Muscle layer of duodenum (tissue), 2 donors: ENCODE measurements around the gene STXBP3.

Experiments used
- H3K27ac ChIP-seq: one replicate; pipeline ENCODE4 v1.7.0; 2013; ENCODE audit warnings: mild to moderate bottlenecking, low read length
- H3K27me3 ChIP-seq: one replicate; pipeline ENCODE4 v1.7.0; 2013; ENCODE audit warnings: low read depth, mild to moderate bottlenecking, control low read depth, low read length
- H3K36me3 ChIP-seq, 2 donors: one replicate each; pipeline ENCODE4 v1.7.0; 2013; ENCODE audit warnings: low read length in 2 of 2, control low read depth in 1 of 2, mild to moderate bottlenecking in 1 of 2; ENCODE audit not compliant: insufficient read depth in 2 of 2, control insufficient read depth in 1 of 2
- H3K4me1 ChIP-seq, 2 donors: one replicate each; pipeline ENCODE4 v1.7.0; 2013; ENCODE audit warnings: low read length in 2 of 2, mild to moderate bottlenecking in 2 of 2, control low read depth in 1 of 2, moderate library complexity in 1 of 2; ENCODE audit not compliant: insufficient read depth in 2 of 2, control insufficient read depth in 1 of 2
- H3K4me3 ChIP-seq, 2 donors: one replicate each; pipeline ENCODE4 v1.7.0; 2013; ENCODE audit warnings: low read length in 2 of 2, low read depth in 1 of 2, mild to moderate bottlenecking in 1 of 2
- H3K9me3 ChIP-seq, 2 donors: one replicate each; pipeline ENCODE4 v1.7.0; 2013; ENCODE audit warnings: low read length in 2 of 2, control low read depth in 1 of 2, mild to moderate bottlenecking in 1 of 2; ENCODE audit not compliant: control insufficient read depth in 1 of 2
- donor health status: healthy.

Gene STXBP3

GRCh38 chr1:108811611-108812010 lies 65.1 kb downstream of the STXBP3 start:
- H3K4me3 ChIP-seq: no peak overlapping the region
- no peaks in the 10 kb centered on the region for H3K9me3 ChIP-seq
- no peaks in the 10 kb centered on the region for H3K27me3 ChIP-seq
- H3K4me1 ChIP-seq: peaks cover 0 to 15% of the 10 kb centered on the region in 2 donors
- H3K36me3 ChIP-seq: peaks cover 11 to 24% of the 10 kb centered on the region in 2 donors
- H3K27ac ChIP-seq: no peak overlapping the region

- peaks cover 0 to 15% of the 10 kb centered on the region in 2 donors for H3K4me1 ChIP-seq
- no peaks in the 10 kb centered on the region for H3K27me3 ChIP-seq
- H3K27ac ChIP-seq: no peak overlapping the region
Observed at GRCh38 chr1:108813326-108813725, 66.9 kb downstream of the STXBP3 start.

GRCh38 chr1:108814343-108815125 lies 68.1 kb downstream of the STXBP3 start:
- H3K27ac ChIP-seq: peak overlapping the region; percentile 89
- no peaks in the 10 kb centered on the region for H3K27me3 ChIP-seq
- H3K36me3 ChIP-seq: peaks cover 0 to 10% of the 10 kb centered on the region in 2 donors
- no peaks in the 10 kb centered on the region for H3K9me3 ChIP-seq
- H3K4me3 ChIP-seq: no peak overlapping the region
- peaks cover 0 to 15% of the 10 kb centered on the region in 2 donors for H3K4me1 ChIP-seq

More at GRCh38 chr1:108813326-108813725, 66.9 kb downstream of the STXBP3 start:
- Histone ChIP-seq H3K9me3 (no peaks in the 10 kb centered on the region), H3K36me3 (peaks cover 6 to 18% of the 10 kb centered on the region in 2 donors), H3K4me3 (no peak overlapping the region)

- Histone ChIP-seq H3K36me3 (peaks cover 0 to 10% of the 10 kb centered on the region in 2 donors), H3K4me1 (peaks cover 0 to 15% of the 10 kb centered on the region in 2 donors), H3K4me3 (no peak overlapping the region), H3K27me3 (no peaks in the 10 kb centered on the region), H3K9me3 (no peaks in the 10 kb centered on the region), H3K27ac (peak overlapping the region; percentile 89)
Observed at GRCh38 chr1:108815566-108815965, 69.1 kb downstream of the STXBP3 start.

- Histone ChIP-seq H3K9me3 (no peaks in the 10 kb centered on the region), H3K4me3 (peak overlapping the region; percentile 34 to 49), H3K27ac (peak overlapping the region; percentile 89), H3K36me3 (peaks cover 0 to 10% of the 10 kb centered on the region in 2 donors), H3K27me3 (no peaks in the 10 kb centered on the region), H3K4me1 (peaks cover 0 to 15% of the 10 kb centered on the region in 2 donors)
Observed at GRCh38 chr1:108816049-108816893, 69.8 kb downstream of the STXBP3 start.

GRCh38 chr1:108817016-108817415 lies 70.5 kb downstream of the STXBP3 start:
- H3K27ac ChIP-seq: peak overlapping the region; percentile 89
- H3K27me3 ChIP-seq: no peaks in the 10 kb centered on the region
- H3K4me3 ChIP-seq: peak overlapping the region; percentile 34 to 49
- H3K4me1 ChIP-seq: peaks cover 0 to 15% of the 10 kb centered on the region in 2 donors
- peaks cover 0 to 10% of the 10 kb centered on the region in 2 donors for H3K36me3 ChIP-seq
- H3K9me3 ChIP-seq: no peaks in the 10 kb centered on the region

GRCh38 chr1:108817811-108818210 lies 71.3 kb downstream of the STXBP3 start:
- Histone ChIP-seq H3K36me3 (peaks cover 0 to 10% of the 10 kb centered on the region in 2 donors), H3K9me3 (no peaks in the 10 kb centered on the region), H3K27me3 (no peaks in the 10 kb centered on the region), H3K4me1 (peaks cover 0 to 15% of the 10 kb centered on the region in 2 donors), H3K4me3 (no peak overlapping the region), H3K27ac (no peak overlapping the region)

GRCh38 chr1:108819878-108820277 lies 73.4 kb downstream of the STXBP3 start:
- H3K27ac ChIP-seq: no peak overlapping the region
- H3K27me3 ChIP-seq: no peaks in the 10 kb centered on the region
- H3K4me3 ChIP-seq: no peak overlapping the region
- peaks cover 0 to 10% of the 10 kb centered on the region in 2 donors for H3K36me3 ChIP-seq
- no peaks in the 10 kb centered on the region for H3K9me3 ChIP-seq
- H3K4me1 ChIP-seq: peaks cover 0 to 9% of the 10 kb centered on the region in 2 donors

GRCh38 chr1:108823632-108824031 lies 77.2 kb downstream of the STXBP3 start:
- Histone ChIP-seq H3K27ac (no peak overlapping the region), H3K9me3 (no peaks in the 10 kb centered on the region), H3K27me3 (no peaks in the 10 kb centered on the region), H3K4me3 (no peak overlapping the region), H3K4me1 (peaks cover 0 to 9% of the 10 kb centered on the region in 2 donors), H3K36me3 (no peaks in the 10 kb centered on the region)

GRCh38 chr1:108824051-108824450 lies 77.6 kb downstream of the STXBP3 start:
- Histone ChIP-seq H3K27ac (no peak overlapping the region), H3K4me3 (no peak overlapping the region), H3K36me3 (no peaks in the 10 kb centered on the region), H3K27me3 (no peaks in the 10 kb centered on the region), H3K4me1 (peaks cover 0 to 9% of the 10 kb centered on the region in 2 donors), H3K9me3 (no peaks in the 10 kb centered on the region)

GRCh38 chr1:108826081-108826635 lies 79.7 kb downstream of the STXBP3 start:
- Histone ChIP-seq H3K27ac (no peak overlapping the region), H3K9me3 (no peaks in the 10 kb centered on the region), H3K4me1 (peaks cover 0 to 13% of the 10 kb centered on the region in 2 donors), H3K4me3 (no peak overlapping the region), H3K27me3 (no peaks in the 10 kb centered on the region), H3K36me3 (no peaks in the 10 kb centered on the region)
